C4-2B (cell line): ENCODE measurements around the gene TRAF3.

ENCODE experiments used
- CTCF ChIP-seq: fragments of 450-650 bp; conservative IDR thresholded peaks from 2 replicates; pipeline ENCODE4 v1.5.1; 2017; ENCODE audit warnings: mild to moderate bottlenecking
- ZFX ChIP-seq: fragments of 450-650 bp; IDR thresholded peaks from 2 replicates; pipeline ENCODE4 v1.6.1; 2017

- TF ChIP-seq CTCF = no peak
- no peak for TF ChIP-seq ZFX
Observed at GRCh38 chr14:102739190-102739469, 38.1 kb upstream of the TRAF3 start.
